Renal cortical epithelial cell (primary cell): Measurements from ENCODE around the gene SSUH2. TPM values are rescaled to one million over a fixed set of nuclear protein-coding genes. Genes with fewer than 3 reads are reported as not detected.

ENCODE experiments used
- DNase-seq: peaks from one replicate; pipeline ENCODE4 v3.0.0-alpha.2; 2011; ENCODE audit warnings: low read depth
- total RNA-seq: library from RNA; depleted of rRNA; stranded (reverse); fragments of >200 nt; gene quantifications from 2 replicates; pipeline ENCODE4 v1.2.3, GENCODE V29; 2014

SSUH2 gene
- total RNA-seq, 1 donor from 2014 or later, result not detected

DNA sequence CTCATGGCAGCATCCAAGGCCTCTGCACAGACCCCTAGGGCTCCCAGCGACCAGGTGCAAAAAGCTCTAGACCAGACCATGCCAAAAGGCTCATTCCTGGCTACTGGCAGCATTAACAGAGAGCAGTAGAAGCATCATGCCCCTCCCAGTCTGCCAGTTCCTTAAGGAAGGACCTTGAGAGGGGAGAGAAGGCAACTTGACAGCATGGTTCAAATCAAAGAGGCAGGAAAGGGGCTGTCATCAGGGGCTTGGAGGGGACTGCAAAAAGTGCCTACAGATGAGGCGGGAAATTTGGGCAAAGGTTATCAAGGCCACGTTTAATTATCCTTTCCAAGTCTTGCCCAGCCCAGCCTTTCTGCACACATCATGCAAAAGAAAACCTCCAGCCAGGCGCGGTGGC is 64.7 kb downstream of the SSUH2 start:
- no peak for DNase-seq

DNA sequence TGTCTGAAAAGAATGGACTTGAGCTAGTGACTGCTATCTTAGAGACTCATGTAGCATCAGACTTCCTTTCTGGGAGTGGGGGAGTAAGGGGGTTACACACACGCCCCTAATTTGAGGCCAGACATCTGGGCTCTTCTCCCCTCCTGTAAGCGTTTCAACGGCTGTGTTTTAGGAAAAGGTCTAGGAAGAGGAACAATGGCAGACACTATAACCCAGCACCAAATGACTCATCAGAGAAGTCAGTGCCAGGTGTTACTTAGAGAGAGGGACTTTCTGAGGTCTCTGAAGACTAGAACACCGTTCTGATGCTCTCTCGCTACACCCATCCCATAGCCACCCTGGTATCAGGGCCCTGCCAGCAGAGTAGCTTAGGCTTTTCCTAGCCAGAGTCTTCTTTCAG is 65.5 kb downstream of the SSUH2 start:
- no peak for DNase-seq

GRCh38 chr3:8578282-8578681 is 66.3 kb downstream of the SSUH2 start:
- no peak for DNase-seq

DNA sequence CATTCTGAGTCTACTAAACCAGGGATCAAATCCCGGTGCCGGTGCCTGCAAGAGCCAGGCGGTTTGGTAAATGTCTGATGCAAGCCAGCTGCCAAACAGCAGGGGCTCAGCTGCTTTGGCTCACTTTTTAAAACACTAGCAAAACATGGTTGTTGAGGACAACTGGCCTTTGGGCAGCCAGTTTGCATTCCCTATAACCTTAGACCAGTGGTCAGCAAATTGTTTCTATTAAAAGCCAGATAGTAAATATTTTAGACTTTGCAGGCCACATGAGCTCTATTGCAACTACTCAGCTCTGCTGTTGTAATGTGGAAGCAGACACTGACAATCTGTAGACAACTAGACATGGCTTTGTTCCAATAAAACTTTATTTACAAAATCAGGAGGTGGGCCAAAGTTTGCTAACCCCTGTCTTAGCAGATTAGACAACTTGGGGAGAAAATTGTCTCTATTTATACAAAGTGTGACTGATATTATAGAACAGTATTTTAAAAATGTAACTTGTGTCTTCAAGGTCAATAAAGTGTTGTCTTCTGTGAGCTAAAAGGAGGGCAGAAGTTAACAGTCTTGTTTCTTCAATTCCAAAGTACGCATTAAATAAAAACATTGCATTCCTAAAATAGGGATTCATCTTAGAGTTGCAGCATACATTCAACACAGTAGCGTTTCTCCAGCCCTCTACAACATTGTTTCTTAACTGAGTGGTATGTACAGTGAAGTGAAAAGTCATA is 67.6 kb downstream of the SSUH2 start:
- no peak for DNase-seq

GRCh38 chr3:8576436-8576835 is 68.2 kb downstream of the SSUH2 start:
- no peak for DNase-seq

- DNase-seq, result peak; percentile 96
Observed at GRCh38 chr3:8575364-8576104, 69.1 kb downstream of the SSUH2 start.

DNA sequence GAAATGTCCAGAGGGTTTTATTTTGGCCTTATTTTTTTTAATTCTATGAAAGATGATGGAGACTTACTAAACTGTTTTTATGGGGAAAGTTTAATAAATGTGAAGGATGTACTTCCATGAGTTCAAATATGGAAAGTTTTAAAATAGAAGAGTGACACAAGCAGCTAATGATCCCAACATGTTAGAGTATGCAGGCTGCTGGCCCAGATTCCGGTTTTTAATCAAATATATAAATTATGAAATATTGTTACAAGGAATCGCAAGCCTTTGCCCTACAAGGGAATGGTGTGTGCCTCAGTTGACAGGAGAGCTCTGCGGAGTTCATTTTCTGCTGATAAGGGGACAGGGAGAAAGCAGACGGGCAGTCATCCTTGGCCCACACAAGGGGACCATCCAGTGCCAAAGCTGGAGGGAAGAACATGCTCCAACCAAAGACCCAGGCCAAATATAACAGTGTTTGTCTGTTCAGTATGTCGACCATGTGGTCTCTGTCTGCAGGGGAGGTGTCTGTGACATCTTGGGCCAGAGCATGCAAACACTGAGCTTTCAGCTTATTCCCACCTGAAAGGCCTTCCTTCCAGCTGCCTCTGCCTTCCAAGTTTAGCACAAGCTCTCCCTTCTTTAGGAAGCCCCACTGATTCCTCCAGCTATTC is 69.8 kb downstream of the SSUH2 start:
- no peak for DNase-seq

DNA sequence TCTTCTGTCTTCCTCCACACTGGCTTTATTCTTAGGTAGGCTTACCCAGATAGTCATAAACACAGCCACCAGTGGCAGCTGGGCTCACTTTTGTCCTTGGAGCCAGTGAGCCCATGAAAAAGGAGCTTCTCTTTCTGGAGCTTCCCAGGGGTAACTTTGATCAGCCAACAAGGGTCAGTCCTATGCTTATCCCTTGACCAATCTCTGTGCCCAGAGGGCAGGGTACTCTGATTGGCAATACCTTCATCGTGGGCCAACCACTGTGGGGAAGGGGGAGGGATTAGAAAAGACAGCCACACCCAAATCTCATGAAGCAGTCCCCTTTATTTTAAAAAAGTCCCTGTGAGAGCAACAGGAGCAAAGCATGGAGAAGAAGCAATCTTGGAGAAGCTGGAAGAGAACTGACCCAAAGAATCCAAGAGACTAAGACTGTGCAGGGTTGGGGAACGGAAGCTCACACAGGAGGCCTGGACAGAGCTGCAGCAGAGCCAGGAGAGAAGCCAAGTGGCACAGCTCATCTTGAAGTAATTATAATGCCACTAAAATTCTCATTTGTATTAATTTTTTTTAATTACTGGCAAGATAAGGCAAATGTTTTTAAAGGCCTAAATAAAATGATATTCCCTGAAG is 70.4 kb downstream of the SSUH2 start:
- no peak for DNase-seq

GRCh38 chr3:8573342-8573926 is 71.2 kb downstream of the SSUH2 start:
- no peak for DNase-seq

DNA sequence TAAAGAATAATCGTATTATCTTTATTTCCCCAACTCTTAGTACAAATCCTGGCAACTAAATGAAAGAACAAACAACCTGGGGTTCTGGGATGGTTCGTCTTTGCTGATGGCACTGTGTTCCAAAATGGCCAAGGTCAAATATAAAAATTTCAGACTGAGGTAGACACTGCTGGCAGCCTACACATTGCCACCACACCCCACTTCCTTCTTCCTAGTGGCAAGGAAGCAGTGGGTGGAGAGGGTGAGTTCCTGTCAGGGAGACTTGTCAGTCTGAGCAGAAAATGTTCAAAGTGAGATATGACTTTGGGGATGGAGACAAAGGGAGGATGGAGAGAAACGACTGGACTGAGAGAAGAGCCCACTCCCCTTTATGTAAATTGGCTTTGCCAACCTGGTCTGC is 73.3 kb downstream of the SSUH2 start:
- DNase-seq, result no peak

Other genes starting within 250 kb of the SSUH2 start
- gene LMCD1, start 143.0 kb downstream of the SSUH2 start, total RNA-seq, result 119 and 499 TPM in 2 replicates
- not detected in 2 replicates for gene CAV3, start 89.0 kb upstream of the SSUH2 start, total RNA-seq
- gene OXTR, start 124.8 kb upstream of the SSUH2 start, total RNA-seq, result 1.2 and 6.9 TPM in 2 replicates